HG03039 (cell line): ENCODE data around the gene E2F8.

Experiments used
- ATAC-seq: cut with Tn5 transposase; IDR thresholded peaks from one replicate; pipeline ENCODE4 v1.9.1; 2021; ENCODE audit warnings: mild to moderate bottlenecking, moderate library complexity; ENCODE audit not compliant: unreplicated experiment

E2F8 gene

GRCh38 chr11:19187114-19187832 is 53.5 kb downstream of the E2F8 start:
- no peak for ATAC-seq

- ATAC-seq = no peak
Measured at GRCh38 chr11:19185516-19186052, 55.2 kb downstream of the E2F8 start.

DNA sequence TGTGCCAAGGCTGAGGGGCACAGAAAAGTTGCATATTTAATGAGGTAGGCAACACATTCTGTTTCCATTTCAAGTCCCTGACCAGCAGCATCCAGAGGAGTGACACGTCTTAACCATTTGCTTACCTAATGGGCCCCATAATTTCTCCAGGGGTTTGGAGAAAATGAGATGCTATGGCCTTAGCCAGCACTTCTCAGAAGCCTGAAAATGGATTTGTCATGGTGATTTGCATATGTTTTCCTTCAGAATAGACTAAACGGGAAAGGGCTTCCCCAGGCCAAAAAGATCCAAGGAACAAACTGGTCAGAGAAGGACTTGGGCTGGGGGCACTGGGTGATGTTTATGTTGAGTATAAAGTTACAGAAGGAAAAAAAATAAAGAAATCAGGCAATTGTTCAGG is 55.7 kb downstream of the E2F8 start:
- no peak for ATAC-seq

- no peak for ATAC-seq
Measured at GRCh38 chr11:19183646-19184045, 57.1 kb downstream of the E2F8 start.

GRCh38 chr11:19181531-19182261 is 59.0 kb downstream of the E2F8 start:
- ATAC-seq = no peak

- ATAC-seq = no peak
Measured at GRCh38 chr11:19176629-19177186, 64.0 kb downstream of the E2F8 start.
